Psoas muscle (tissue), 8 donors: ENCODE measurements around the gene CFAP107. TPM values are rescaled to one million over a fixed set of nuclear protein-coding genes. Genes with fewer than 3 reads are reported as not detected.
"Not testable (repeated sequence)": the region's sequence is repeated elsewhere in the genome, so short reads cannot be mapped to it uniquely, and the experiment has no call there.

Source experiments
- ATAC-seq, 4 donors: fragments of 200-7000 bp; cut with Tn5 transposase; one replicate each; pipeline ENCODE4 v1.9.1; 2020; ENCODE audit warnings: moderate library complexity in 3 of 4, mild to moderate bottlenecking in 2 of 4
- DNase-seq, 2 donors: peaks; one replicate each; pipeline ENCODE4 v3.0.0-alpha.2; 2020
- H3K27ac ChIP-seq: fragments of 200-600 bp; one replicate; pipeline ENCODE4 v1.8.0; 2022
- H3K27me3 ChIP-seq, 3 donors: fragments of 200-600 bp in 1 of 3; one replicate each; pipeline versions ENCODE4 v1.6.1 to v1.8.0; 2013 to 2022; ENCODE audit warnings: low read length in 2 of 3, mild to moderate bottlenecking in 2 of 3, moderate library complexity in 1 of 3; ENCODE audit not compliant: insufficient read depth in 3 of 3
- H3K36me3 ChIP-seq, 2 donors: fragments of 200-600 bp in 1 of 2; one replicate each; pipeline versions ENCODE4 v1.6.1 to v1.8.0; 2013 to 2022; ENCODE audit warnings: low read depth in 1 of 2, mild to moderate bottlenecking in 1 of 2, moderate library complexity in 1 of 2; ENCODE audit not compliant: insufficient read depth in 1 of 2
- H3K4me1 ChIP-seq: fragments of 200-600 bp; one replicate; pipeline ENCODE4 v1.8.0; 2022
- H3K4me3 ChIP-seq: fragments of 200-600 bp; one replicate; pipeline ENCODE4 v1.8.0; 2022; ENCODE audit warnings: mild to moderate bottlenecking
- H3K9me3 ChIP-seq: fragments of 200-600 bp; one replicate; pipeline ENCODE4 v1.8.0; 2022
- CTCF ChIP-seq: fragments of 200-600 bp; IDR thresholded peaks from one replicate; pipeline ENCODE4 v1.8.0; 2022; ENCODE audit warnings: antibody characterized with exemption
- WGBS, 3 donors: extraction: QIAGEN DNeasy Blood & Tissue Kit; methylation state at CpG; one replicate each; pipeline versions ENCODE4 v1.1.6 to v1.1.7; 2013; 5-methylcytosine and 5-hydroxymethylcytosine counted together
- intact Hi-C, 2 donors: fragments of 100-400 bp; cut with DNase I; formaldehyde crosslinking; loops; one replicate each; pipeline versions ENCODE4 v1.11.0 to v1.14.2; 2022
- polyA plus RNA-seq, 3 donors: library from polyadenylated mRNA; stranded (reverse); fragments of 200-250 nt; gene quantifications; one replicate each; pipeline ENCODE4 v1.2.3, GENCODE V29; 2013
- total RNA-seq, 4 donors: library from RNA; stranded (reverse); fragmentation: NEBNext Ultra II Directional in 2 of 4; extraction: Animal tissue kit (Norgen Biotek cat#: 25700) in 2 of 4; gene quantifications; one replicate each; pipeline versions ENCODE4 v1.2.1 to v1.2.4, GENCODE V29; 2021 to 2023
- donor health status: healthy with polysubstance abuse.
- donor health status: DM: no; HTN: no; CAD: no; lungs with moderate emphysema.
- donor health status: Bipolar disorder and iron deficiency.
- donor health status: healthy.
- donor health status: DM: yes; HTN: yes; CAD: no.
- donor health status: DM: no; HTN: no; CAD: no.
- donor health status: DM: no; HTN: no; CAD: no.
- donor health status: DM: yes; HTN: yes; CAD: no.

CFAP107 gene
- total and polyA plus RNA-seq, 7 donors = 0.04 TPM; not detected in 6

DNA sequence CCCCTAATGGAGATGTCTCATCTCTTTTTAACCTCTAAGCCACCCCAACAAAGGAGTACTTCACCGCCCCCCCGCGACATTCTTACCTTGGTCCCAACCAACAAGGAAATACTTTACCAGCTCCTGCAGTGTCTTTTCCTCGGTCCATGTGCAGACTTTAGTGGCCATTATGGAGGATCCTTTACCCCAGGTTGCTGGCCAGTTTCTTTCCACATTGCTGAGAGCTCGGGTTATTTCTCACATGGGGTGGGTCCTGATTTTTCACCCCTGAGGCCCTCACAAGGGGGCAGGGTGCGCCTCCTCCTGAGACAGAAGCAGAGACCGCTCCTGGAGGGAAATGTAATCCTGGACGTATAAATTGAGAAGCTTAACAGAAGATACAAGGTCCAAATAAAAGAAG lies 33.1 kb upstream of the CFAP107 start:
- no peaks in the 10 kb centered on the region for H3K4me1 ChIP-seq
- DNase-seq (no peak), ATAC-seq (no peak)
- H3K36me3 ChIP-seq = no peaks in the 10 kb centered on the region
- no peak for TF ChIP-seq CTCF
- no peaks in the 10 kb centered on the region for H3K27me3 ChIP-seq
- H3K4me3 ChIP-seq = no peak overlapping the region
- 85 to 92% (median 90%) methylated on average over 8 of the region's 8 CpGs for WGBS, 3 donors
- intact Hi-C loops = no loop called here
- no peak overlapping the region for H3K27ac ChIP-seq
- H3K9me3 ChIP-seq = no peaks in the 10 kb centered on the region

- H3K27ac ChIP-seq, intact Hi-C loops, ATAC-seq, H3K4me1 ChIP-seq, H3K36me3 ChIP-seq, H3K4me3 ChIP-seq, DNase-seq, H3K9me3 ChIP-seq, H3K27me3 ChIP-seq: not testable (repeated sequence)
- whole genome bisulfite sequencing, 3 donors = 88 to 91% (median 91%) methylated on average over 5 of the region's 5 CpGs
Observed at GRCh38 chr1:12713651-12714050, 32.3 kb upstream of the CFAP107 start.

GRCh38 chr1:12714710-12715475 lies 31.1 kb upstream of the CFAP107 start:
- H3K36me3 ChIP-seq = no peaks in the 10 kb centered on the region
- intact Hi-C loops = no loop called here
- H3K9me3 ChIP-seq = no peaks in the 10 kb centered on the region
- no peak overlapping the region for H3K27ac ChIP-seq
- no peaks in the 10 kb centered on the region for H3K4me1 ChIP-seq
- no peak overlapping the region for H3K4me3 ChIP-seq
- ATAC-seq = peak in 1 of 4 donors; percentile 43
- TF ChIP-seq CTCF = no peak
- WGBS, 3 donors = 58 to 65% (median 62%) methylated on average over 3 of the region's 3 CpGs
- H3K27me3 ChIP-seq = no peaks in the 10 kb centered on the region
- DNase-seq = no peak

DNA sequence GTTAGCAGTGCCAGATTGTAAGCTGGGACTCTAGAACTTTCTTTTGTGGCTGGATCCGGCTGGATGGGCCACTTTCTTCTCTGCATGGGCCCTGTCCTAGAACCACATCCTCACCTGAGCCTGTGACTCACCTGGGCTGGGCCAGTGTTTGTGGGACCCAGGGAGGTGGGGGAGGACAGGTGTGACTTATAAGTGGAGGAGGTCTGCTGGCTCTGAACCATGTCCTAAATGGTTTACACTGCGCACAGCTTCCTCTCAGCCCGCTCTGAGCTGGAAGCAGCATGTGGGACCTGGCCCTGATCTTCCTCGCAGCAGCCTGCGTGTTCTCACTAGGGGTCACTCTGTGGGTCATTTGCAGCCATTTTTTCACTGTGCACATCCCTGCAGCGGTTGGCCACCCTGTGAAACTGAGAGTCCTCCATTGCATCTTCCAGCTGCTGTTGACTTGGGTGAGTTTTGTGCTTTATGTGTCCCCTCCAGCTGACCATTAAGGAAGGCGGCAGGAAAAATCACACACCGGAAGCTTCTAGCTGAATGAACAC lies 30.0 kb upstream of the CFAP107 start, which contains the start of gene AADACL3:
AADACL3 (plus strand) TSS at position 215 of the 542 bp plus-strand sequence; CDS start at position 282, 67 bp downstream.
- ATAC-seq (no peak), DNase-seq (no peak)
- 80 to 87% (median 85%) methylated on average over 8 of the region's 8 CpGs for WGBS, 3 donors
- H3K4me3 ChIP-seq = no peak within 1 kb of the TSS
- no peak for TF ChIP-seq CTCF
- no peaks in the 10 kb centered on the region for H3K4me1 ChIP-seq
- H3K27me3 ChIP-seq = no peaks in the 10 kb centered on the region
- H3K36me3 ChIP-seq = no peaks in the 10 kb centered on the region
- H3K9me3 ChIP-seq = no peaks in the 10 kb centered on the region
- no peak within 1 kb of the TSS for H3K27ac ChIP-seq
- intact Hi-C loops = no loop called here

GRCh38 chr1:12717301-12717838 lies 28.6 kb upstream of the CFAP107 start:
- TF ChIP-seq CTCF = no peak
- DNase-seq (no peak), ATAC-seq (no peak)
- H3K36me3 ChIP-seq = no peaks in the 10 kb centered on the region
- intact Hi-C loops = no loop called here
- H3K9me3 ChIP-seq = no peaks in the 10 kb centered on the region
- no peaks in the 10 kb centered on the region for H3K4me1 ChIP-seq
- H3K27ac ChIP-seq = no peak overlapping the region
- 80 to 89% (median 83%) methylated on average over 7 of the region's 7 CpGs for WGBS, 3 donors
- H3K27me3 ChIP-seq = no peaks in the 10 kb centered on the region
- H3K4me3 ChIP-seq = no peak overlapping the region
